GM18511 (cell line): ENCODE data around the gene PTPRM.

Experiments
- ATAC-seq: cut with Tn5 transposase; IDR thresholded peaks from one replicate; pipeline ENCODE4 v1.9.1; 2021; ENCODE audit warnings: mild to moderate bottlenecking, moderate library complexity; ENCODE audit not compliant: unreplicated experiment

Gene PTPRM

GRCh38 chr18:8367217-8367988, 800.3 kb downstream of the PTPRM start:
- peak; percentile 60 for ATAC-seq

- no peak for ATAC-seq
These were observed 801.5 kb downstream of the PTPRM start for GRCh38 chr18:8368512-8369217.

- ATAC-seq = no peak
These were observed 806.4 kb downstream of the PTPRM start for GRCh38 chr18:8373486-8373885.

GRCh38 chr18:8374676-8375075, 807.6 kb downstream of the PTPRM start:
- ATAC-seq = no peak

GRCh38 chr18:8375249-8375648, 808.1 kb downstream of the PTPRM start:
- ATAC-seq = no peak

GRCh38 chr18:8376113-8376512, 809.0 kb downstream of the PTPRM start:
- ATAC-seq = no peak

- ATAC-seq = no peak
These were observed 812.2 kb downstream of the PTPRM start for GRCh38 chr18:8379187-8379941.

- ATAC-seq = no peak
These were observed 812.9 kb downstream of the PTPRM start for GRCh38 chr18:8380006-8380405.

- no peak for ATAC-seq
These were observed 813.8 kb downstream of the PTPRM start for GRCh38 chr18:8380926-8381325.

GRCh38 chr18:8381821-8382459, 814.8 kb downstream of the PTPRM start:
- ATAC-seq = no peak

- no peak for ATAC-seq
These were observed 818.3 kb downstream of the PTPRM start for GRCh38 chr18:8385400-8385799.

GRCh38 chr18:8386669-8387380, 819.7 kb downstream of the PTPRM start:
- ATAC-seq = no peak

GRCh38 chr18:8389391-8390340, 822.5 kb downstream of the PTPRM start:
- ATAC-seq = no peak

- no peak for ATAC-seq
These were observed 824.0 kb downstream of the PTPRM start for GRCh38 chr18:8391068-8391467.

GRCh38 chr18:8396254-8396653, 829.1 kb downstream of the PTPRM start:
- no peak for ATAC-seq

GRCh38 chr18:8397034-8397433, 829.9 kb downstream of the PTPRM start:
- ATAC-seq = no peak

- no peak for ATAC-seq
These were observed 832.0 kb downstream of the PTPRM start for GRCh38 chr18:8399138-8399537.

GRCh38 chr18:8400193-8400752, 833.2 kb downstream of the PTPRM start:
- no peak for ATAC-seq

- no peak for ATAC-seq
These were observed 833.7 kb downstream of the PTPRM start for GRCh38 chr18:8400825-8401224.
